CD14-positive monocyte (primary cell): ENCODE results near the gene NT5C3B. TPM values are rescaled to one million over a fixed set of nuclear protein-coding genes. Genes with fewer than 3 reads are reported as not detected.

Experiments
- DNase-seq, 3 donors: peaks; one replicate each; pipeline ENCODE4 v3.0.0-alpha.2; 2011 to 2022
- H2AFZ ChIP-seq: 2 replicates; pipeline ENCODE4 v1.6.0; 2012; ENCODE audit warnings: mild to moderate bottlenecking, low read depth, low read length, inconsistent platforms; ENCODE audit not compliant: insufficient read depth, poor library complexity, severe bottlenecking
- H3K27ac ChIP-seq, 2 donors: 1 replicate in 1 of 2; 2 replicates in 1 of 2; pipeline ENCODE4 v1.5.1; 2012 to 2013; ENCODE audit warnings: low read length in 2 of 2, control low read depth in 1 of 2, inconsistent platforms in 1 of 2, low read depth in 1 of 2, mild to moderate bottlenecking in 1 of 2
- H3K27me3 ChIP-seq, 2 donors: one replicate each; pipeline versions ENCODE4 v1.6.0 to v1.6.1; 2011 to 2013; ENCODE audit warnings: low read length in 2 of 2; ENCODE audit not compliant: control insufficient read depth in 2 of 2, insufficient read depth in 2 of 2
- H3K36me3 ChIP-seq, 2 donors: replicated peaks in 1 of 2; 1 replicate in 1 of 2; 2 replicates in 1 of 2; pipeline versions ENCODE4 v1.5.1 to v1.6.1; 2012 to 2013; ENCODE audit warnings: low read length in 2 of 2, control low read depth in 1 of 2, inconsistent platforms in 1 of 2, mild to moderate bottlenecking in 1 of 2; ENCODE audit not compliant: insufficient read depth in 2 of 2, control insufficient read depth in 1 of 2
- H3K4me1 ChIP-seq, 2 donors: 1 replicate in 1 of 2; 2 replicates in 1 of 2; pipeline versions ENCODE4 v1.5.1 to v1.6.1; 2012 to 2013; ENCODE audit warnings: low read length in 2 of 2, control low read depth in 1 of 2, inconsistent platforms in 1 of 2, mild to moderate bottlenecking in 1 of 2, moderate library complexity in 1 of 2; ENCODE audit not compliant: insufficient read depth in 2 of 2, control insufficient read depth in 1 of 2
- H3K4me2 ChIP-seq: replicated peaks from 2 replicates; pipeline ENCODE3; 2012; ENCODE audit warnings: low read length, moderate library complexity, mild to moderate bottlenecking; ENCODE audit not compliant: poor library complexity, severe bottlenecking; ENCODE audit errors: extremely low read depth
- H3K4me3 ChIP-seq, 3 experiments: fragments of 200-600 bp in 1 of 3; sonication (generic) in 1 of 3; replicated peaks in 1 of 3; 1 replicate in 2 of 3; 2 replicates in 1 of 3; pipeline ENCODE4 v1.5.1; 2011 to 2013; ENCODE audit warnings: low read length in 3 of 3, mild to moderate bottlenecking in 3 of 3, control low read depth in 2 of 3, low read depth in 2 of 3, inconsistent platforms in 1 of 3, moderate library complexity in 1 of 3
- H3K79me2 ChIP-seq: 2 replicates; pipeline ENCODE4 v1.6.0; 2012; ENCODE audit warnings: mild to moderate bottlenecking, control low read depth, inconsistent platforms, low read length, moderate library complexity; ENCODE audit not compliant: insufficient read depth
- H3K9ac ChIP-seq: 2 replicates; pipeline ENCODE4 v1.6.0; 2017; ENCODE audit warnings: low read length, mild to moderate bottlenecking; ENCODE audit not compliant: insufficient read depth, poor library complexity, severe bottlenecking
- H3K9me3 ChIP-seq, 2 donors: replicated peaks in 1 of 2; 1 replicate in 1 of 2; 2 replicates in 1 of 2; pipeline versions ENCODE4 v1.5.1 to v1.6.1; 2012 to 2013; ENCODE audit warnings: low read length in 2 of 2, control low read depth in 1 of 2; ENCODE audit not compliant: control insufficient read depth in 1 of 2, insufficient read depth in 1 of 2
- H4K20me1 ChIP-seq: 2 replicates; pipeline ENCODE4 v1.6.0; 2012; ENCODE audit warnings: mild to moderate bottlenecking, low read length, control low read depth, moderate library complexity; ENCODE audit not compliant: insufficient read depth
- H3K27ac Mint-ChIP-seq, 7 donors: one replicate each; pipeline ENCODE4 v1.8.0; 2020; ENCODE audit warnings: mild to moderate bottlenecking in 7 of 7, mixed read lengths in 7 of 7, moderate library complexity in 6 of 7, inconsistent platforms in 2 of 7
- H3K27me3 Mint-ChIP-seq, 3 donors: one replicate each; pipeline ENCODE4 v1.8.0; 2021 to 2022; ENCODE audit warnings: low read depth in 3 of 3, mild to moderate bottlenecking in 3 of 3, mixed read lengths in 3 of 3, moderate library complexity in 3 of 3, inconsistent platforms in 1 of 3
- H3K36me3 Mint-ChIP-seq, 2 donors: one replicate each; pipeline ENCODE4 v1.8.0; 2020; ENCODE audit warnings: mixed read lengths in 2 of 2, inconsistent platforms in 1 of 2, mild to moderate bottlenecking in 1 of 2
- H3K4me1 Mint-ChIP-seq: one replicate; pipeline ENCODE4 v1.8.0; 2020; ENCODE audit warnings: mild to moderate bottlenecking, mixed read lengths
- H3K4me3 Mint-ChIP-seq, 2 donors: one replicate each; pipeline ENCODE4 v1.8.0; 2020; ENCODE audit warnings: mild to moderate bottlenecking in 2 of 2, mixed read lengths in 2 of 2, moderate library complexity in 1 of 2
- H3K9me3 Mint-ChIP-seq, 7 donors: one replicate each; pipeline ENCODE4 v1.8.0; 2020 to 2022; ENCODE audit warnings: mixed read lengths in 7 of 7, mild to moderate bottlenecking in 6 of 7, moderate library complexity in 6 of 7, inconsistent platforms in 2 of 7
- CTCF ChIP-seq: fragments of 200-600 bp; IDR thresholded peaks from one replicate; pipeline ENCODE4 v1.8.0; 2022; ENCODE audit warnings: antibody characterized with exemption, mild to moderate bottlenecking
- WGBS: methylation state at CpG from one replicate; pipeline ENCODE4 v1.1.5; 2013; ENCODE audit warnings: missing lambda C conversion rate; ENCODE audit not compliant: insufficient coverage; 5-methylcytosine and 5-hydroxymethylcytosine counted together
- intact Hi-C, 2 donors: fragments of 100-400 bp; cut with micrococcal nuclease; formaldehyde crosslinking; loops; one replicate each; pipeline versions ENCODE4 v1.15.0 to v1.15.1; 2023
- polyA plus RNA-seq, 3 donors: library from polyadenylated mRNA; depleted of rRNA in 1 of 3; unstranded in 2 of 3; stranded (reverse) in 1 of 3; fragments of 300-500 nt in 2 of 3; fragments of >200 nt in 1 of 3; fragmentation: Illumina TruSeq in 2 of 3; gene quantifications; 1 replicate in 2 of 3; 2 replicates in 1 of 3; pipeline ENCODE4 v1.2.3, GENCODE V29; 2012 to 2021

Gene NT5C3B
- polyA plus RNA-seq, 3 donors = 11.5 to 14.2 (median 13.5) TPM

GRCh38 chr17:41784207-41784744 is 51.8 kb downstream of the NT5C3B start:
- TF ChIP-seq CTCF = no peak
- Mint-ChIP-seq H3K4me1 (peaks cover 71% of the 10 kb centered on the region), H3K27ac (peak overlapping the region in 3 of 7 donors; percentile 12 to 81 (median 47)), H3K9me3 (peaks cover 0 to 10% (median 0%) of the 10 kb centered on the region in 7 donors), H3K27me3 (peaks cover 20 to 38% (median 22%) of the 10 kb centered on the region in 3 donors), H3K36me3 (peaks cover 2 to 4% of the 10 kb centered on the region in 2 donors), H3K4me3 (peak overlapping the region; percentile 76 to 90)
- Histone ChIP-seq H4K20me1 (peaks cover 37% of the 10 kb centered on the region), H2AFZ (no peak overlapping the region), H3K36me3 (no peaks in the 10 kb centered on the region), H3K9me3 (no peaks in the 10 kb centered on the region), H3K4me3 (peak overlapping the region in 1 of 3 experiments; percentile 86), H3K4me2 (peak overlapping the region; percentile 92), H3K4me1 (peaks cover 73 to 77% of the 10 kb centered on the region in 2 donors), H3K27me3 (no peaks in the 10 kb centered on the region), H3K27ac (peak overlapping the region in 1 of 2 donors; percentile 0), H3K9ac (no peak overlapping the region), H3K79me2 (no peaks in the 10 kb centered on the region)
- WGBS = 0% methylated on average over 3 of the region's 6 CpGs
- intact Hi-C loops = no loop called here
- peak in 2 of 3 donors; percentile 6 to 40 for DNase-seq

- Mint-ChIP-seq H3K4me3 (peak overlapping the region; percentile 56 to 64), H3K36me3 (peaks cover 2 to 4% of the 10 kb centered on the region in 2 donors), H3K9me3 (peaks cover 0 to 10% (median 0%) of the 10 kb centered on the region in 7 donors), H3K27ac (peak overlapping the region in 2 of 7 donors; percentile 17 to 27), H3K4me1 (peaks cover 66% of the 10 kb centered on the region), H3K27me3 (peaks cover 20 to 36% (median 24%) of the 10 kb centered on the region in 3 donors)
- peak overlapping the region in 1 of 3 experiments; percentile 36 for H3K4me3 ChIP-seq
- 85% methylated on average over 4 of the region's 4 CpGs for WGBS
- no peaks in the 10 kb centered on the region for H3K9me3 ChIP-seq
- H3K4me2 ChIP-seq = peak overlapping the region; percentile 25
- peaks cover 48% of the 10 kb centered on the region for H4K20me1 ChIP-seq
- no peak overlapping the region for H3K27ac ChIP-seq
- intact Hi-C loops = no loop called here
- H3K27me3 ChIP-seq = no peaks in the 10 kb centered on the region
- no peaks in the 10 kb centered on the region for H3K79me2 ChIP-seq
- DNase-seq = no peak
- peaks cover 0 to under 1% of the 10 kb centered on the region in 2 donors for H3K36me3 ChIP-seq
- no peak for TF ChIP-seq CTCF
- H2AFZ ChIP-seq = no peak overlapping the region
- no peak overlapping the region for H3K9ac ChIP-seq
- peaks cover 77 to 79% of the 10 kb centered on the region in 2 donors for H3K4me1 ChIP-seq
Observed at GRCh38 chr17:41782142-41782541, 53.9 kb downstream of the NT5C3B start.
